K562 (cell line): Measurements from ENCODE around the gene BRAP. TPM values are rescaled to one million over a fixed set of nuclear protein-coding genes. Genes with fewer than 3 reads are reported as not detected.

Experiments used
- DMBX1 ChIP-seq: fragments of 250-450 bp; sonication (Bioruptor Pico); IDR thresholded peaks from 2 replicates; pipeline ENCODE4 v1.8.0; 2022; ENCODE audit warnings: inconsistent platforms, mild to moderate bottlenecking, moderate library complexity, borderline replicate concordance
- FUS ChIP-seq: fragments of 200-400 bp; formaldehyde crosslinking; optimal IDR thresholded peaks from 2 replicates; pipeline ENCODE3; 2017; ENCODE audit warnings: low read depth, low read length
- MAZ ChIP-seq, 2 experiments: fragments of 450-650 bp in 1 of 2; sonication (generic) in 1 of 2; formaldehyde crosslinking; IDR thresholded peaks in 1 of 2; conservative IDR thresholded peaks in 1 of 2; 2 replicates each; pipeline versions ENCODE4 v1.4.0 to v1.5.0; 2020; ENCODE audit warnings: mild to moderate bottlenecking in 1 of 2, missing genetic modification reagents in 1 of 2
- PRMT5 ChIP-seq: sonication (generic); formaldehyde crosslinking; IDR thresholded peaks from 2 replicates; pipeline ENCODE4 v1.5.0; 2020; ENCODE audit warnings: missing genetic modification reagents
- RBFOX2 ChIP-seq: fragments of 200-400 bp; formaldehyde crosslinking; IDR thresholded peaks from 2 replicates; pipeline ENCODE4 v1.6.1; 2017; ENCODE audit warnings: low read depth, mild to moderate bottlenecking, low read length, moderate library complexity
- TFAM ChIP-seq: fragments of 250-450 bp; sonication (Bioruptor Pico); conservative IDR thresholded peaks from 2 replicates; pipeline ENCODE4 v1.5.0; 2021; ENCODE audit warnings: mild to moderate bottlenecking, moderate library complexity
- TGIF2 ChIP-seq: sonication (generic); formaldehyde crosslinking; IDR thresholded peaks from 2 replicates; pipeline ENCODE4 v1.8.1; 2022; ENCODE audit warnings: mild to moderate bottlenecking, missing genetic modification reagents, moderate library complexity
- ZFX ChIP-seq: sonication (generic); formaldehyde crosslinking; IDR thresholded peaks from 2 replicates; pipeline ENCODE4 v1.8.0; 2022; ENCODE audit warnings: mild to moderate bottlenecking, missing genetic modification reagents, moderate library complexity
- ZNF12 ChIP-seq: sonication (generic); formaldehyde crosslinking; IDR thresholded peaks from 2 replicates; pipeline ENCODE4 v1.4.0; 2020; ENCODE audit warnings: mild to moderate bottlenecking, missing genetic modification reagents
- ZNF263 ChIP-seq: sonication (generic); formaldehyde crosslinking; IDR thresholded peaks from 2 replicates; pipeline ENCODE4 v1.8.0; 2022; ENCODE audit warnings: mild to moderate bottlenecking, missing genetic modification reagents, borderline replicate concordance
- ZNF282 ChIP-seq: sonication (generic); formaldehyde crosslinking; IDR thresholded peaks from 2 replicates; pipeline ENCODE4 v1.8.1; 2023; ENCODE audit warnings: missing genetic modification reagents
- ZNF318 ChIP-seq, 2 experiments: fragments of 450-650 bp; IDR thresholded peaks; 2 replicates each; pipeline ENCODE4 v1.6.1; 2016; ENCODE audit warnings: mild to moderate bottlenecking in 2 of 2, borderline replicate concordance in 1 of 2, low read depth in 1 of 2, moderate library complexity in 1 of 2
- ZNF584 ChIP-seq: fragments of 200-800 bp; sonication (Bioruptor generic); IDR thresholded peaks from 2 replicates; pipeline ENCODE4 v1.6.1; 2016; ENCODE audit warnings: low read depth, mild to moderate bottlenecking, missing genetic modification characterization, missing compliant biosample characterization
- polyA plus RNA-seq, 8 experiments: library from polyadenylated mRNA; depleted of rRNA in 4 of 8; stranded (reverse) in 5 of 8; unstranded in 3 of 8; fragments of >200 nt; fragmentation: Nextera tagmentation in 2 of 8; fragmentation: Illumina TruSeq in 1 of 8; extraction: Ambion mirVana in 2 of 8; extraction: Trizol in 1 of 8; gene quantifications; 2 replicates each; pipeline versions ENCODE4 v1.2.1 to v1.2.3, GENCODE V29; 2011 to 2014; ENCODE audit warnings: inconsistent platforms in 1 of 8, missing spikeins in 1 of 8
- total RNA-seq, 7 experiments: library from RNA; depleted of rRNA in 6 of 7; stranded (reverse); fragments of >200 nt in 6 of 7; fragmentation: Illumina TruSeq in 2 of 7; extraction: Trizol in 2 of 7; gene quantifications; 2 replicates each; pipeline versions ENCODE4 v1.2.1 to v1.2.3, GENCODE V29; 2011 to 2021; ENCODE audit warnings: low replicate concordance in 1 of 7
- TF ChIP-seq, protein P1 (sequence below): fragments of 450-650 bp; IDR thresholded peaks from 2 replicates; pipeline ENCODE4 v1.7.0; 2016; ENCODE audit warnings: borderline replicate concordance
- TF ChIP-seq, protein P2 (sequence below): fragments of 200-800 bp; sonication (Bioruptor generic); IDR thresholded peaks from 2 replicates; pipeline ENCODE4 v1.6.1; 2017; ENCODE audit warnings: missing genetic modification characterization, missing compliant biosample characterization

Gene BRAP
- total and polyA plus RNA-seq, 9 of the 15 experiments (the other 6 are each of a cell fraction or from before 2014, with no cell fraction given): 2.2 to 32.6 (median 27.5) TPM

- no peak for TF ChIP-seq ZNF318 (IDR thresholded peaks at IDR 0.05; ENCODE audit: borderline replicate concordance in 1 of 2, low read depth in 1 of 2)
- TF ChIP-seq PRMT5 (CRISPR knock-in tag): no peak
- TF ChIP-seq TFAM (CRISPR knock-in tag): no peak
- no peak for TF ChIP-seq ZNF282 (CRISPR knock-in tag)
- 0 out of 2 replicates have a peak, but pooled peaks have one; percentile 28 for TF ChIP-seq ZNF263 (CRISPR knock-in tag)
- TF ChIP-seq FUS: no peak
- TF ChIP-seq ZNF584 (CRISPR knock-in tag): peak; percentile 80; the same call in 1 of the 2 replicates
- TF ChIP-seq TGIF2 (CRISPR knock-in tag): peak; percentile 78; the same call in 1 of the 2 replicates
- TF ChIP-seq, protein P1, sequence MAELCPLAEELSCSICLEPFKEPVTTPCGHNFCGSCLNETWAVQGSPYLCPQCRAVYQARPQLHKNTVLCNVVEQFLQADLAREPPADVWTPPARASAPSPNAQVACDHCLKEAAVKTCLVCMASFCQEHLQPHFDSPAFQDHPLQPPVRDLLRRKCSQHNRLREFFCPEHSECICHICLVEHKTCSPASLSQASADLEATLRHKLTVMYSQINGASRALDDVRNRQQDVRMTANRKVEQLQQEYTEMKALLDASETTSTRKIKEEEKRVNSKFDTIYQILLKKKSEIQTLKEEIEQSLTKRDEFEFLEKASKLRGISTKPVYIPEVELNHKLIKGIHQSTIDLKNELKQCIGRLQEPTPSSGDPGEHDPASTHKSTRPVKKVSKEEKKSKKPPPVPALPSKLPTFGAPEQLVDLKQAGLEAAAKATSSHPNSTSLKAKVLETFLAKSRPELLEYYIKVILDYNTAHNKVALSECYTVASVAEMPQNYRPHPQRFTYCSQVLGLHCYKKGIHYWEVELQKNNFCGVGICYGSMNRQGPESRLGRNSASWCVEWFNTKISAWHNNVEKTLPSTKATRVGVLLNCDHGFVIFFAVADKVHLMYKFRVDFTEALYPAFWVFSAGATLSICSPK: no peak
- TF ChIP-seq ZFX (CRISPR knock-in tag): peak; percentile 80
- TF ChIP-seq ZNF12 (CRISPR knock-in tag): 0 out of 2 replicates have a peak, but pooled peaks have one; percentile 1
- TF ChIP-seq RBFOX2: peak; percentile 85
- TF ChIP-seq MAZ (CRISPR knock-in tag; conservative IDR thresholded peaks at IDR 0.05 in 1 of 2, IDR thresholded peaks at IDR 0.05 in 1 of 2): peak; percentile 53 to 58; a peak in 3 of 4 replicates
- TF ChIP-seq, protein P2, sequence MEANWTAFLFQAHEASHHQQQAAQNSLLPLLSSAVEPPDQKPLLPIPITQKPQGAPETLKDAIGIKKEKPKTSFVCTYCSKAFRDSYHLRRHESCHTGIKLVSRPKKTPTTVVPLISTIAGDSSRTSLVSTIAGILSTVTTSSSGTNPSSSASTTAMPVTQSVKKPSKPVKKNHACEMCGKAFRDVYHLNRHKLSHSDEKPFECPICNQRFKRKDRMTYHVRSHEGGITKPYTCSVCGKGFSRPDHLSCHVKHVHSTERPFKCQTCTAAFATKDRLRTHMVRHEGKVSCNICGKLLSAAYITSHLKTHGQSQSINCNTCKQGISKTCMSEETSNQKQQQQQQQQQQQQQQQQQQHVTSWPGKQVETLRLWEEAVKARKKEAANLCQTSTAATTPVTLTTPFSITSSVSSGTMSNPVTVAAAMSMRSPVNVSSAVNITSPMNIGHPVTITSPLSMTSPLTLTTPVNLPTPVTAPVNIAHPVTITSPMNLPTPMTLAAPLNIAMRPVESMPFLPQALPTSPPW: peak; percentile 71; the same call in 1 of the 2 replicates
- no peak for TF ChIP-seq DMBX1 (CRISPR knock-in tag)
Observed at GRCh38 chr12:111597831-111598636, 87.7 kb downstream of the BRAP start (continued).
